GM18873 (cell line): Measurements from ENCODE around the gene NEGR1.

Source experiments
- ATAC-seq: cut with Tn5 transposase; IDR thresholded peaks from one replicate; pipeline ENCODE4 v1.9.1; 2021; ENCODE audit warnings: mild to moderate bottlenecking, moderate library complexity, moderate number of reproducible peaks; ENCODE audit not compliant: unreplicated experiment, low FRiP score

Gene NEGR1

DNA sequence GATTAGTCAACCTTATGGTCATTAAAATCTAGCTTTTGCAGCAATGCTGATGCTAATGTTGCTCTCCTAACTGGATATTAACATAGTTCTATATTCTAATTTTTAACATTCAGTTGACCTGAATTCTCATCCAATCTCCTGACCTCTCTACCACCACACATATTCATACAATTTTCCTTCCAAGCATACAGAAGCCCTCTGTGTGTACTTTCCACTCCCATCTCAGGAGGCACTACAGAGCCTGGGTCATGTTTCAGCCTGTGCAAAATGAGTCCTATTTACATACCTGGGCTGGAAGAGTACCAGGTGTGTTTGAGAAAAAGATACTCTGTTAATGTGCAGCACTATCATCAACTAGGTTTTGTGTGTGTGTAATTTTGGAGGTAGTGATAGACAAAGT lies 486.3 kb downstream of the NEGR1 start:
- no peak for ATAC-seq

DNA sequence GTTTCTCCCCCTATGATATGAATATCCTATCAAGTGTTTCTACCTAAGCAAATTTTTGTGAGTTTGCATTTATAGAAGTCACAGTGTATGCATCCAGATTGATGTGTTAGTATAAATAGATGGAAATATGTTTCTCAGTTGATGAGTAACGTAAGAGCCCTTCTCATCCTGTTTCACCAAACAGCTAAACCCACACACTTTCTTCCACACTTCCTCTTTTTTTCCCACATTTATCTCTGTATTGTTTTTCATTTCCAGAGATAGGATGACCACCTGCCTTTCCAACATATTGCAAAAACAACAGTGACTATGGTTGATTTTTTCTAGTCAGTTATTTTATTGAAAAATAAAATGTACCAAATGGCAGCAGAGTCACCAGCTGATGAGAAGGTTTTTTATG lies 490.1 kb downstream of the NEGR1 start:
- ATAC-seq = no peak

DNA sequence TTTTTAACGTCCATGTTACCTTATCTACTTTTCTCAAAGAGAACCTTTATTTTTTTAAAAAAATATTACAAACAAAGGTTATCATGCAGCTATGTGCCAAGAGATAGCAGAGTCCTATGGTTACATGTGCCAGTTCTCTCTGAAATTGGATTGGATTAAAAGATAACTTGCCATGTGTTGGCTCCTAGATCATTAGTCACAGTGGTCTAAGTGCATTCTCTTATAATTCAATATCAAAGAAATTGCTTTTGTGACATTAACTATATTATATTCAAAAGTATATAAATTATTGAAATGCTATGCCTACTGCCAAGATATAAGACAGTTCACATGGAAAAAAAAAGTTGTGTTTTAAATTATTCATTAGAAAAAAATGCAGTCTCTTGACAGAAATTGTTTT lies 494.2 kb downstream of the NEGR1 start:
- no peak for ATAC-seq

DNA sequence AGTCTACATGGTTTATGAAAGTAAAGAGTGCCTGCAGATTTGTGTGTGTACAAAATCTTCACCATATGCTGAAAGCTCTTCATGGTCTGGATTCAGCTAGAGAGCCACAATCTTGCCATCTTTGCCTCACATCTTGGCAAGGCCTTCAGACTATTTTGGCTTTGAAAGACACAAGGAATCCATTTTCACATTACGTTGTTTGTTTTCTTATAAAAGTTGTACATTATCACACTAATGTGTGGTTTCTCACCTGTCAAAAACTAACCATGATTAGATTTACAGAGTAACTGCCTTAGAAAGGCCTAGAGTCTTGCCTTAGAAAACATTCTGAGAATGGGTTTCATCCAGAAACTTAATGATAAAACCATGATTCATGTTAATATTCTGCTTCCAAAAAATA lies 494.6 kb downstream of the NEGR1 start:
- ATAC-seq = no peak

- ATAC-seq = no peak
Observed at GRCh38 chr1:71786218-71786617, 496.1 kb downstream of the NEGR1 start.

- no peak for ATAC-seq
Observed at GRCh38 chr1:71785450-71785849, 496.9 kb downstream of the NEGR1 start.

- no peak for ATAC-seq
Observed at GRCh38 chr1:71785000-71785399, 497.3 kb downstream of the NEGR1 start.

DNA sequence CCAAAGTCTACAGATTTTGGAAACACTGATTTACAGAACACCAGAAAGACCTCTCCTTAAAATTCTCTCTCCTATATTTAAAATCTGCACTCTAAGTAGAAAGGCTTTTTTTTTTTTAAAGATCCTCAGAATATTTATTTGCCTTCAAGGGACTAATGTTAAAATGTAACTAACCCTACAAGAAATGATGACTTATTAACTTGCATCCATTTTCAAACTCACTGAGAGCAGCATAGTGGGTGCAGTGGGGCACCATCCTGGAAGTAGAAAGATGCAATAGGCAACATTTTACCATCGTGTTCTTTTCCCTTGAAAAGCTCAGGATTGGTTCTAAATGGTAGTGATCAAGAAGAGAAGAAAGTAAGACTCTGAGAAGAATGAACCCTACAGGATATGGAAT lies 498.1 kb downstream of the NEGR1 start:
- no peak for ATAC-seq

DNA sequence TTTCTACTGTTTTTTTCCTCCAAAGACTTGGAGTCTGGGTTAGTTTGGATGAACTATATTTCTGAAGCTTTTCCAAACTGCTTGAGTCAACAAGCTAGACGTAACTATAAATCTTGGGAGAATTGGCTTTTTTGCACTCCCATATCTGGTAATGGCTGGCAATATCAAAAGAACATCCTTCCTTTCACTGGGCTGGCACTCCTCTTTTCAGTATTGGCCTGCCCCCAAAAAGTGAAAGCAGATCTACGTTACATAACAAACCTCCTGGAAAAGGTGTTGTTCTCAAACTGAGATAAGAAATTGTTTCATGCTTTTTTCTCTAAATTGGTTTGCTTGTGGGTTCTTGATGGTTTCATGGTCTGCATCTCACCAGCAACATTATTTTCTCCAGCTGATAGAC lies 499.3 kb downstream of the NEGR1 start:
- no peak for ATAC-seq

- ATAC-seq = no peak
Observed at GRCh38 chr1:71781450-71781849, 500.9 kb downstream of the NEGR1 start.

- ATAC-seq = no peak
Observed at GRCh38 chr1:71780681-71781080, 501.7 kb downstream of the NEGR1 start.

DNA sequence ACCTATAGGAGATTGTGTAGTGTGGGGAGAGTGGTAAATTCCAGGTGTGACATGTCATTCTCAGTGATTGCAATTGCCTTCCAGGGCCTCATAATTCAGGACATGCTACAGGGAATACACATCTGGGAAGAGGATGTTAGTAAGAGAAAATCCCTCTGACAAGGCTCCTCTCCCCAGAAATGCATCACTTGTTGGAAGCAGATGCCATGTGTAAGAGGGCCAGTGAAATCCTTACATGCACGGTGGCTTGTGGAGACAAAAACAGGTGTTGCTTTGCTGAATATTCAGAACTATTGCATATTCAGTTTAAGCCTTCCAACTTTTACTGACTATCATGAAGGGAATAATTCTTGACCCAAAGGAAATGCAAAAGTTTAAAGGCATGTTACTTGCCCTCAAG lies 503.4 kb downstream of the NEGR1 start:
- no peak for ATAC-seq

GRCh38 chr1:71777094-71777493 lies 505.2 kb downstream of the NEGR1 start:
- no peak for ATAC-seq

- ATAC-seq = no peak
Observed at GRCh38 chr1:71774705-71775104, 507.6 kb downstream of the NEGR1 start.

DNA sequence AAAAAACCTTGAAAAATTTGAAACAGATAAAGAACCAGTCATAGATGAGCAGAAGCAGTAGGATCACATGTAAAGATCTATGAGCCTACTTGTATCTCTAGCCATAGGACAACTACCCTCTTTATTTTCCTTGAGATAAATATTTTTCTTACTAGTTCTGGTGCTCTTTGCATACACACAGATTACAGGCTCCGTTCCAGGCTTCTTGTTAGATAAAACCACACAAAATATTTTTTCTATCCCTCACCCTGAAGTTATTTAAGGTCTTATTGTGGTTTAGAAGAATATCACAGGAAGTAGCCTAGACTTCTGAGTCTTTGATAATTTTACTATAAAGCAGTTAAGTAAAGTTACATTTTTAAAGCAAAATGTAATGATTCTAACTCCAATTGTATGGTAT lies 512.2 kb downstream of the NEGR1 start:
- no peak for ATAC-seq

DNA sequence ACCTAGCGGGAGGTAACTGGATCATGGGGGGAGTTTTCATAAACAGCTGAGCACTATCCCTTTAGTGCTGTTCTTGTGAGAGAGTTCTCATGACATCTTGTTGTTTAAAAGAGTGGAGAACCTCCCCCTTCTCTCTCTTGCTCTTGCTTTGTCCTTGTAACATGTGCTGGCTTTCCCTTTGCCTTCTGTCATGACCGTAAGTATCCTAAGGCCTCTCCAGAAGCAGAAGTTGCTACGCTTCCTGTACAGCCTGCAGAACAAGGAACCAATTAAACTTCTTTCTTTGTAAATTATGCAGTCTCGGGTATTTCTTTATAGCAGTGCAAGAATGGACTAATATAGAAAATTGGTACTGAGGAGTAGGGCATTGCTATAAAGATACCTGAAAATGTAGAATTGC lies 515.6 kb downstream of the NEGR1 start:
- ATAC-seq = no peak

GRCh38 chr1:71762514-71763255 lies 519.7 kb downstream of the NEGR1 start:
- no peak for ATAC-seq

DNA sequence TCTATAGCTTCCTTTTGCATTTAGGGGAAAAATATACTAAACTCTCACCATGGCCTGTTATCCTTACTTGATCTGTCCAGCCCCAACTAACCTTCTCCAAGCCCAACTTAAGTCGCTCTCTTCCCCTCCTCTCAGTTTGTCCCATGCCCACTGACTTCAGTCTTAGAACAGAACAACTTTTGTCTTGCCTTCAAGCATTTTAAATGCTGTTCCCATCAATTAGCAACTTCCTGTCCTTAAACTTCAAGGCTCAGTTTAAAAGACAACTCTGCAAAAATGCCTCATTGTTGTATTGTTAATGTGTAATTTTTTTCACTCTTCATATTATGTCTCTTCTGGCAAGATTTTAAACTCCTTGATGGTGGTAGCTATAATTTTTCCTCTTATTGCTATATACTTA lies 526.9 kb downstream of the NEGR1 start:
- ATAC-seq = no peak

GRCh38 chr1:71753746-71754145 lies 528.6 kb downstream of the NEGR1 start:
- no peak for ATAC-seq

GRCh38 chr1:71745326-71745725 lies 537.0 kb downstream of the NEGR1 start:
- no peak for ATAC-seq

GRCh38 chr1:71743862-71744261 lies 538.5 kb downstream of the NEGR1 start:
- no peak for ATAC-seq

DNA sequence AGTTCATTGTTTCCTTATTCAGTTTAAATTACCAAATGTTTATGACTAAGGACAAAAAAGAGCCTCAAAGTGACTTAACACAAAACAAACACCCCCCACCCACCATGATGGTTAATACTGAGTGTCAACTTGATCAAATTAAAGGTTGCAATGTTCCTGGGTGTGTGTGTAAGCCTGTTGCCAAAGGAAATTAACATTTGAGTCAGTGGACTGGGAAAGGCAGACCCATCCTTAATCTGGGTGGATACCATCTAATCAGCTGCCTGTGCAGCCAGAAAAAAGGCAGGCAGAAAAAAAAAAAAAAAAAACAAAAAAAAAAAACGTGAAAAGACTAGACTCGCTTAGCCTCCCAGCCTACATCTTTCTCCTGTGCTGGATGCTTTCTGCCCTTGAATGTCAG lies 543.4 kb downstream of the NEGR1 start:
- ATAC-seq = no peak

GRCh38 chr1:71738256-71738655 lies 544.1 kb downstream of the NEGR1 start:
- no peak for ATAC-seq
